ENCODE results near the gene CYTH4.

The CYTH4 gene

DNA sequence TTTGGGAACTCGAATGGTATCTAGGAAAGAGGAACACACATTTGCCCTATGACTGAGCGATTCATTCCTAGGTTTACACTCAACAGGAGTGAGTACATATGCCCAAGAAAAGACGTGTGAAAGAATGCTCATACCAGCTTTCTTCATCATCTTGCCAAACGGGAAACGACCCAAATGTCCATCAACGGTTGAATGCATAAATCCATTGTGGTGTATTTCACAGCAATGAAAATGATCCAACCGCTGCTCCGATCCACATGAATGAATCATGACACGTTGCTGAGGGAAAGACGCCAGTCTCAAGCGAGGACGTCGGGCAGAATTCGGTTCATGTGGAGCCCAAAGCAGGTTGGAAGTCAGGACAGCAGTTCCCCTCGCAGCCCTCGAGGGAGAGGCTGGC lies 71.5 kb downstream of the CYTH4 start:
- H3K27ac ChIP-seq (ENCODE audit: low read depth, low read length), result no peak overlapping the region
- no peaks in the 10 kb centered on the region for H3K4me1 ChIP-seq (ENCODE audit: insufficient read depth, low read length)
- H3K9me3 ChIP-seq (ENCODE audit: low read length), result no peaks in the 10 kb centered on the region
- H3K36me3 ChIP-seq (ENCODE audit: insufficient read depth, low read length), result no peaks in the 10 kb centered on the region
- H3K4me3 ChIP-seq (ENCODE audit: low read depth in 1 of 2, low read length in 2 of 2), result no peak overlapping the region
- no peak overlapping the region for H3K9ac ChIP-seq (ENCODE audit: low read length)
- peaks cover 0 to 19% of the 10 kb centered on the region in 2 donors for H3K27me3 ChIP-seq (ENCODE audit: control insufficient read depth in 1 of 2, insufficient read depth in 2 of 2, low read length in 2 of 2)

DNA sequence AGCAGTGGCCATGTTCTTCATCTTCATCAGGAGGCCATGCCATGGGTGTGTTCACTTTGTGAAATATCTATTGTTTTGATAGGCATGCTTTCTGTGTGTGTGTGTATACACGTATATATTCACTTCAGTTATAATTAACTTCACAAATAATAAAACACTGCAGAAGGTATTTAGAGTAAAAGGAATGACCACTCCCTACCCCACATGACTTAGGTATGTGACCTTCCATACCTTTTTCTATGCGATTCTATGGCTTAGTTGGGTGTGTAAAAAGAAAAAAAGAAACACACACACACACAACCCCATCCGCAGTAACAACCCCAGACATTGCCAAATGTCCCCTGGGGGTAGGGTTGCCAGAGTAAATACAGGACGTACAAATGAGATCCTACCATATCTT lies 72.0 kb downstream of the CYTH4 start:
- Histone ChIP-seq H3K9me3 (ENCODE audit: low read length) (no peaks in the 10 kb centered on the region), H3K27ac (ENCODE audit: low read depth, low read length) (no peak overlapping the region), H3K4me1 (ENCODE audit: insufficient read depth, low read length) (no peaks in the 10 kb centered on the region), H3K9ac (ENCODE audit: low read length) (no peak overlapping the region), H3K36me3 (ENCODE audit: insufficient read depth, low read length) (no peaks in the 10 kb centered on the region), H3K27me3 (ENCODE audit: control insufficient read depth in 1 of 2, insufficient read depth in 2 of 2, low read length in 2 of 2) (peaks cover 0 to 19% of the 10 kb centered on the region in 2 donors), H3K4me3 (ENCODE audit: low read depth in 1 of 2, low read length in 2 of 2) (no peak overlapping the region)

DNA sequence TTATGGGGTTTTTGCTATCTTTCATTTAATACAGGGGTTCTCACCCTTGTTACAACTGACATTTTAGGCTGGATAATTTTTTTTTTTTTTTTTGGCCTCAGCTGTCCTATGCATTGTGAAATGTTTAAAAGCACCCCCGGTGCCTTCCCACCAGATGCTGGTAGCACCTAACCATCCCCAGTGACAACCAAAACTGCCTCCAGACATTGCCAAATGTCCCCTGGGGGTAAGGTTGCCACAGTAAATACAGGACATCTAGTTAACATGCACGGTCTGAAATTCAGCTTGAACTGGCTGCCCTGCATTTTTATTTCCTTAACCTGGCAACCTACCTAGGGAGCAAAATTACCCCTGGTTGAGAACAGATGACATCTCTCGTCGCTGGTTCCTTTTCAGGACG lies 72.4 kb downstream of the CYTH4 start:
- Histone ChIP-seq H3K4me3 (ENCODE audit: low read depth in 1 of 2, low read length in 2 of 2) (no peak overlapping the region), H3K9ac (ENCODE audit: low read length) (no peak overlapping the region), H3K4me1 (ENCODE audit: insufficient read depth, low read length) (no peaks in the 10 kb centered on the region), H3K9me3 (ENCODE audit: low read length) (no peaks in the 10 kb centered on the region), H3K27me3 (ENCODE audit: control insufficient read depth in 1 of 2, insufficient read depth in 2 of 2, low read length in 2 of 2) (peaks cover 0 to 19% of the 10 kb centered on the region in 2 donors), H3K36me3 (ENCODE audit: insufficient read depth, low read length) (no peaks in the 10 kb centered on the region), H3K27ac (ENCODE audit: low read depth, low read length) (no peak overlapping the region)

DNA sequence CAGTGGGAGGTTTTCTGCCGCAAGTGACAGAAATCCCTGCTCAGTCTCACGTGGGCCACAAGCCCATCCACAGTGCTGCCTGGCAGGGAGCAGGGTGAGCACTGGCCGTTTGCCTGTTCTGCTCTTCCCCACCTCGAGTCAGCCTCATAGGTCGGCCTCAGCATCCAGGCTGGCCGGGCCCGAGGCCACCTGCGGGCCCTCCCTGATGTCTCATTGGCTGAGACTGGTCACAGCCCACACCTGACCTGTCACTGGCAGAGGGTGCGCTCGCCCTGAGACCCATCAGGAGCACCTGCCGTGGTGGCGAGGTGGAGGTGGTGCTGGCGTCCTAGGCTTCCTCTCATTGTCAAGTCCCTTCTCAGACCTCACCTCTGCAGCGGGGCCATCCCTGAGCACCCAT lies 72.9 kb downstream of the CYTH4 start:
- H3K4me3 ChIP-seq (ENCODE audit: low read depth in 1 of 2, low read length in 2 of 2), result no peak overlapping the region
- no peaks in the 10 kb centered on the region for H3K36me3 ChIP-seq (ENCODE audit: insufficient read depth, low read length)
- peaks cover 0 to 19% of the 10 kb centered on the region in 2 donors for H3K27me3 ChIP-seq (ENCODE audit: control insufficient read depth in 1 of 2, insufficient read depth in 2 of 2, low read length in 2 of 2)
- no peaks in the 10 kb centered on the region for H3K4me1 ChIP-seq (ENCODE audit: insufficient read depth, low read length)
- H3K27ac ChIP-seq (ENCODE audit: low read depth, low read length), result no peak overlapping the region
- H3K9ac ChIP-seq (ENCODE audit: low read length), result no peak overlapping the region
- H3K9me3 ChIP-seq (ENCODE audit: low read length), result no peaks in the 10 kb centered on the region

DNA sequence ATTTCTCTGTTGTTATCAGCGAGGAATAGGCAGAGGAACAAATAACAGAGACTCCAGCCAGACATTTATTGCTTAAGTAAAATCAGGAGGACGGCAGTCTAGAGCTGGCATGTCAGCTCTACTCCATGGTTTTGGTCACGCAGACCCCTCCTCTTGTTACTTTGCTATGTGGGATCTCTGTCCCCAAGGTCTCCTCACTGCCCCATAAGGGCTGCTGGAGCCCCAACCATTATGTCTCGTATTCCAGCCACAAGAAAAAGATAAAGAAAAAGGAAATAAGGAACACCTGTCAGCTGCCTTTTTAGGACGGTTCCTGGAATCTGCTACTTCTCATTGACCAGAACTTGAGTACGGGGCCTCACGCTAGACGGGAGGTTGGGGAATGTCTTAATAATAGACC lies 74.6 kb downstream of the CYTH4 start:
- no peak overlapping the region for H3K4me3 ChIP-seq (ENCODE audit: low read depth in 1 of 2, low read length in 2 of 2)
- H3K27ac ChIP-seq (ENCODE audit: low read depth, low read length), result no peak overlapping the region
- no peak overlapping the region for H3K9ac ChIP-seq (ENCODE audit: low read length)
- no peaks in the 10 kb centered on the region for H3K4me1 ChIP-seq (ENCODE audit: insufficient read depth, low read length)
- H3K36me3 ChIP-seq (ENCODE audit: insufficient read depth, low read length), result no peaks in the 10 kb centered on the region
- peaks cover 0 to 19% of the 10 kb centered on the region in 2 donors for H3K27me3 ChIP-seq (ENCODE audit: control insufficient read depth in 1 of 2, insufficient read depth in 2 of 2, low read length in 2 of 2)
- no peaks in the 10 kb centered on the region for H3K9me3 ChIP-seq (ENCODE audit: low read length)

DNA sequence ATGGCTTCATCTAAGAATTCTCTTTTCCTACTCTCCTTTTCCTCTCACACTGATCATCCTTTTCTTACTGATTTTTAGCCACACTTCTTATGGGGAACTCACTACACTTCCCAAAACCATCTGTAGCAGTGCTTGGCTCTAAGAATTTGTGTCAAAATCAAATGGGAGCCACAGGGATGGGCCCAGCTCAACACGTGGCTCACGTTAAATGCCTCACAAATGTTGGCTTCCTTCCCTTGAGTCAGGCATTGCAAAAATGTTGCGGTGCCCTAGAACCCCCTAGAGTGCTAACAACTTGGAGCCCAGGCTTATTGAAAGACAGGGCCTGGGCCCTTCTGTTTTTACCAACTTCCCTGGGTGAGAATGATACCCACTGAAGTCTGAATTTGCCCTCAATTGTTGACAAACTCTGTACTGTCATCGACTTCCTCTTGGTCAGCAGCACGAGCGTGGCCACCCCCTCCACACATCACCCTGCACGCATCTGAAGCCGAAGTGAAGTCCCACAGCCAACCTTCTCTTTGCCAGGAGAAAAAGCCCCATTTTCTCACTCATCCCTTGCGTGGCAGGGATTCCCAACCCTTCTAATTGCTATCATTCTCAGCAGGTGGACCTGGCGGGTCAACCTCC lies 75.3 kb downstream of the CYTH4 start:
- H3K9ac ChIP-seq (ENCODE audit: low read length), result no peak overlapping the region
- H3K36me3 ChIP-seq (ENCODE audit: insufficient read depth, low read length), result no peaks in the 10 kb centered on the region
- H3K27me3 ChIP-seq (ENCODE audit: control insufficient read depth in 1 of 2, insufficient read depth in 2 of 2, low read length in 2 of 2), result peaks cover 0 to 22% of the 10 kb centered on the region in 2 donors
- no peak overlapping the region for H3K4me3 ChIP-seq (ENCODE audit: low read depth in 1 of 2, low read length in 2 of 2)
- H3K9me3 ChIP-seq (ENCODE audit: low read length), result no peaks in the 10 kb centered on the region
- no peak overlapping the region for H3K27ac ChIP-seq (ENCODE audit: low read depth, low read length)
- H3K4me1 ChIP-seq (ENCODE audit: insufficient read depth, low read length), result no peaks in the 10 kb centered on the region

DNA sequence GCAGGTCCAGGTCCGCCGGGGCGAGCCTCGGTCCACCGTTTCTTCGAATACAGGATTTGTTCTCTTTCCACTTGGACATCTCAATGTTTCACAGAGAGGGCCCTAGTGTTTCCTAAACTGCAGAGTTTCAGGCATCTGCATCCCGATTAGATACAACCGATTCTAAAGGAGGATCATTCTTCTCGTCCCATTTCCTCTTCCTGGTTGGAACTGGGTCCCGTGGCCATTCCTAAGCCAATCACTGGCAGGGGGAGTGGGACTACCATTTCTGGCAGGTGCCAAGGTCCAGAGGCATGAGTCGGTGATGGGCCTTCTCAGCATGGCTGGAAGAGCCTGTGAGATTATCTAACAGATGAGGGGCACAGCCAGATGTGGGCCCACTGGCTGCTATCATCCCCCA lies 76.1 kb downstream of the CYTH4 start:
- Histone ChIP-seq H3K4me3 (ENCODE audit: low read depth in 1 of 2, low read length in 2 of 2) (no peak overlapping the region), H3K4me1 (ENCODE audit: insufficient read depth, low read length) (no peaks in the 10 kb centered on the region), H3K27ac (ENCODE audit: low read depth, low read length) (no peak overlapping the region), H3K9me3 (ENCODE audit: low read length) (no peaks in the 10 kb centered on the region), H3K27me3 (ENCODE audit: control insufficient read depth in 1 of 2, insufficient read depth in 2 of 2, low read length in 2 of 2) (peaks cover 0 to 22% of the 10 kb centered on the region in 2 donors), H3K36me3 (ENCODE audit: insufficient read depth, low read length) (no peaks in the 10 kb centered on the region), H3K9ac (ENCODE audit: low read length) (no peak overlapping the region)

DNA sequence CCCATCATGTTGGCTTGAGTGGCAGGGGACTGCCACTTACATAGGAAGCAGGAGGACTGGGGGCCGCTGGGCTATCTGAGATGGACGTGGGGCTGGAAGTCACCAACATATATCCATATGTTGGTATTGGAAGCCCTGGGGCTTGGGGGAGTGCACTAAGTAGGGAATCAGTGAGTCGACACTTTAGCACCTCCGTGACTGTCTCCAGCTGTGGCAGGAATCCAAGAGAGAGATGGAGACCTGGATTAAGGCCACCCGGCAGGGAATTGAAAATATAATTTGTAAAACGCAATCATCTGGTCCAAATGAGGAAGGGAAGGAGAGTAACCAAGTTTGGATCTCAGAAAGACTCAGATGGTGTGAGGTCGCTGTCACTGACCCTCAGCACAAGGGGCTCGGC lies 76.6 kb downstream of the CYTH4 start:
- no peaks in the 10 kb centered on the region for H3K36me3 ChIP-seq (ENCODE audit: insufficient read depth, low read length)
- no peak overlapping the region for H3K4me3 ChIP-seq (ENCODE audit: low read depth in 1 of 2, low read length in 2 of 2)
- H3K4me1 ChIP-seq (ENCODE audit: insufficient read depth, low read length), result no peaks in the 10 kb centered on the region
- no peak overlapping the region for H3K27ac ChIP-seq (ENCODE audit: low read depth, low read length)
- no peak overlapping the region for H3K9ac ChIP-seq (ENCODE audit: low read length)
- H3K27me3 ChIP-seq (ENCODE audit: control insufficient read depth in 1 of 2, insufficient read depth in 2 of 2, low read length in 2 of 2), result peaks cover 0 to 22% of the 10 kb centered on the region in 2 donors
- no peaks in the 10 kb centered on the region for H3K9me3 ChIP-seq (ENCODE audit: low read length)

DNA sequence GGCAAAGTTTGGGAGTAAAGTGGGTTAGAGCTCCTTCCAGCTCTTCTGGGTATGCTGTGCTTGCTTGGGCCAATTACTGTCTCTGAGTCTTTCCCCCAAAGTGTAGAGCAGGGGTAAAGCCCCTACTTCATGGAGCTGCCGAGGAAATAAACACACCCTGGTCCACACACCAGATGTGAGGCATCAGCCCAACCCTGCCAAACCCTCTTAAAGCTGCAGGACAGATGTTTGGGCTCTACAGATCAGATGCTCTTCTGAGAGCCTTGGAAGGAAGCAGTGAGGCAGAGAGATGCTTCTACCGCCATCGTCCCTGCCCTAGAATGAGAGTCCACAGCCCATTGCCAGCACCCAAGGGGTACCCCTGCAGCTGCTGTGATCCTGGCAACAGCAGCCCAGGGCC lies 80.3 kb downstream of the CYTH4 start:
- Histone ChIP-seq H3K27me3 (ENCODE audit: control insufficient read depth in 1 of 2, insufficient read depth in 2 of 2, low read length in 2 of 2) (peaks cover 0 to 3% of the 10 kb centered on the region in 2 donors), H3K27ac (ENCODE audit: low read depth, low read length) (no peak overlapping the region), H3K36me3 (ENCODE audit: insufficient read depth, low read length) (no peaks in the 10 kb centered on the region), H3K9ac (ENCODE audit: low read length) (no peak overlapping the region), H3K9me3 (ENCODE audit: low read length) (no peaks in the 10 kb centered on the region), H3K4me1 (ENCODE audit: insufficient read depth, low read length) (no peaks in the 10 kb centered on the region), H3K4me3 (ENCODE audit: low read depth in 1 of 2, low read length in 2 of 2) (no peak overlapping the region)

DNA sequence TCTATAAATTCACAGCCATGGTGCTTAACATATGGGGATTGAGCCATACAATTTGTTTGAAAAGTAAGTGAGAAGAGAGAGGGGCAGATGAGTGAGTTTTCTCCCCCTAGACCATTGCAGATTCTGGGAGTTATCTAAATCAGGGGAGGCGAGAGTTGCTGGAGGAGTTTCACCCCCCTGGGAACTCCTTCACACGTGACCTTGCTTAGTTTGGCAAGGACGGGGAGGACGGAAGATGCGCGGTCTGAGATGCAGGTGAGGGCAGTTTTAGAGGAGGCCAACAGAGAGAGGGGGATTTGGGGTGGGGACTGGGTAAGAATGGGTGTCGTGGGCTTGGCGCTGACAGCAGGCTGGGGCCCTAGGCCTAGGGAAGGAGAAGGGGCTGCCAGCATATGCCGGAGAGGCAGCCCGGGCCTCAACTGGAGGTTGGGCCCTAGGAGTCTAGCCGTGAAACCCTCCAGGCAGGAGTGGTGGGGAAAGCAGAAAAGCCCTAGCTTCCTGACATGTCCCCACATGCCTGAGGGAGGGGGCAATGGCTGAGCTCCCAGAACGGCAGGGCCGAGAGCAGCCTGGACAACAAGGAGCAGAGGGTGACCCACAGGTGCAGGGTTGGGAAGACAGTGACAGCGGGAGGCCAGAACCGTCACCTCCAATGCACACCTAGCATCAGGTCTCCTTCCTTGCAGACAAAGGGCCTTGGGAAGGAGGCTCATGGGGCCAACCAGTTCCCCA lies 81.1 kb downstream of the CYTH4 start:
- Histone ChIP-seq H3K27me3 (ENCODE audit: control insufficient read depth in 1 of 2, insufficient read depth in 2 of 2, low read length in 2 of 2) (peaks cover 0 to 3% of the 10 kb centered on the region in 2 donors), H3K27ac (ENCODE audit: low read depth, low read length) (no peak overlapping the region), H3K36me3 (ENCODE audit: insufficient read depth, low read length) (no peaks in the 10 kb centered on the region), H3K4me3 (ENCODE audit: low read depth in 1 of 2, low read length in 2 of 2) (no peak overlapping the region), H3K4me1 (ENCODE audit: insufficient read depth, low read length) (no peaks in the 10 kb centered on the region), H3K9ac (ENCODE audit: low read length) (no peak overlapping the region), H3K9me3 (ENCODE audit: low read length) (no peaks in the 10 kb centered on the region)
